HL-60 (cell line): ENCODE measurements around the gene SHB.

Source experiments
- DNase-seq, 2 experiments: peaks; one replicate each; pipeline ENCODE4 v3.0.0-alpha.2; 2010 to 2020; ENCODE audit warnings: low read depth in 1 of 2, low spot score in 1 of 2
- H3K27ac ChIP-seq: fragments of 250-450 bp; sonication (Bioruptor Pico); replicated peaks from 2 replicates; pipeline ENCODE4 v1.5.1; 2020; ENCODE audit warnings: mild to moderate bottlenecking, moderate library complexity
- H3K27me3 ChIP-seq: fragments of 250-450 bp; sonication (Bioruptor Pico); 2 replicates; pipeline ENCODE4 v1.5.1; 2021; ENCODE audit warnings: mild to moderate bottlenecking, moderate library complexity; ENCODE audit not compliant: insufficient read depth, poor library complexity, severe bottlenecking
- H3K4me3 ChIP-seq: replicated peaks from 2 replicates; pipeline ENCODE4 v1.5.1; 2011; ENCODE audit warnings: mild to moderate bottlenecking, control low read depth, low read length; ENCODE audit not compliant: insufficient read depth
- CTCF ChIP-seq: IDR thresholded peaks from one replicate; pipeline ENCODE4 v1.5.1; 2011; ENCODE audit warnings: low read length, control low read depth, inconsistent platforms; ENCODE audit not compliant: insufficient read depth
- GABPA ChIP-seq: IDR thresholded peaks from 2 replicates; pipeline ENCODE4 v1.6.1; 2012; ENCODE audit warnings: low read depth
- POLR2AphosphoS5 ChIP-seq: IDR thresholded peaks from 2 replicates; pipeline ENCODE4 v1.6.1; 2012; ENCODE audit warnings: low read depth
- REST ChIP-seq: IDR thresholded peaks from 2 replicates; pipeline ENCODE4 v1.6.1; 2012; ENCODE audit warnings: low read depth; ENCODE audit not compliant: insufficient replicate concordance
- SPI1 ChIP-seq: IDR thresholded peaks from 2 replicates; pipeline ENCODE4 v1.6.1; 2012; ENCODE audit warnings: low read depth, mild to moderate bottlenecking, borderline replicate concordance

Gene SHB

GRCh38 chr9:37928552-37929430 is 140.2 kb downstream of the SHB start:
- Histone ChIP-seq H3K4me3 (no peak overlapping the region), H3K27ac (no peak overlapping the region), H3K27me3 (no peaks in the 10 kb centered on the region)
- TF ChIP-seq REST (no peak), SPI1 (no peak), GABPA (no peak), CTCF (no peak), POLR2AphosphoS5 (no peak)
- DNase-seq: no peak

GRCh38 chr9:37927601-37928551 is 141.2 kb downstream of the SHB start:
- Histone ChIP-seq H3K27ac (no peak overlapping the region), H3K27me3 (no peaks in the 10 kb centered on the region), H3K4me3 (no peak overlapping the region)
- no peak for TF ChIP-seq CTCF
- TF ChIP-seq SPI1: no peak
- no peak for TF ChIP-seq GABPA
- TF ChIP-seq POLR2AphosphoS5: no peak
- no peak for TF ChIP-seq REST
- DNase-seq: no peak

- no peak overlapping the region for H3K27ac ChIP-seq
- DNase-seq: no peak
- TF ChIP-seq POLR2AphosphoS5: no peak
- TF ChIP-seq GABPA: no peak
- TF ChIP-seq REST: no peak
- no peak for TF ChIP-seq CTCF
- TF ChIP-seq SPI1: no peak
- no peak overlapping the region for H3K4me3 ChIP-seq
- H3K27me3 ChIP-seq: no peaks in the 10 kb centered on the region
Measured at GRCh38 chr9:37927132-37927531, 141.9 kb downstream of the SHB start.
